ENCODE results near the gene INSYN2A. TPM values are rescaled to one million over a fixed set of nuclear protein-coding genes. Genes with fewer than 3 reads are reported as not detected.

INSYN2A gene
- total RNA-seq, 1 donor from 2014 or later: 4.6 TPM

- Mint-ChIP-seq H3K4me1 (ENCODE audit: unreplicated experiment) (peaks cover 3% of the 10 kb centered on the region), H3K9me3 (ENCODE audit: unreplicated experiment) (no peaks in the 10 kb centered on the region), H3K36me3 (ENCODE audit: unreplicated experiment) (no peaks in the 10 kb centered on the region), H3K27ac (ENCODE audit: unreplicated experiment) (no peak overlapping the region), H3K27me3 (ENCODE audit: unreplicated experiment) (no peaks in the 10 kb centered on the region), H3K4me3 (ENCODE audit: unreplicated experiment) (no peak overlapping the region)
- TF ChIP-seq CTCF (IDR thresholded peaks at IDR 0.05): no peak
- DNase-seq (ENCODE audit: extremely low spot score, unreplicated experiment): no peak
These were observed 14.6 kb upstream of the INSYN2A start for GRCh38 chr10:127210936-127211466.

- Mint-ChIP-seq H3K27me3 (ENCODE audit: unreplicated experiment) (no peaks in the 10 kb centered on the region), H3K9me3 (ENCODE audit: unreplicated experiment) (no peaks in the 10 kb centered on the region), H3K36me3 (ENCODE audit: unreplicated experiment) (peaks cover 5% of the 10 kb centered on the region), H3K27ac (ENCODE audit: unreplicated experiment) (no peak overlapping the region), H3K4me3 (ENCODE audit: unreplicated experiment) (no peak overlapping the region), H3K4me1 (ENCODE audit: unreplicated experiment) (no peaks in the 10 kb centered on the region)
- DNase-seq (ENCODE audit: extremely low spot score, unreplicated experiment): no peak
- no peak for TF ChIP-seq CTCF (IDR thresholded peaks at IDR 0.05)
These were observed 10.7 kb upstream of the INSYN2A start for GRCh38 chr10:127207081-127207480.

GRCh38 chr10:127203067-127203466 is 6.7 kb upstream of the INSYN2A start:
- Mint-ChIP-seq H3K27ac (ENCODE audit: unreplicated experiment) (no peak overlapping the region), H3K9me3 (ENCODE audit: unreplicated experiment) (no peaks in the 10 kb centered on the region), H3K4me1 (ENCODE audit: unreplicated experiment) (peaks cover 4% of the 10 kb centered on the region), H3K36me3 (ENCODE audit: unreplicated experiment) (peaks cover 5% of the 10 kb centered on the region), H3K4me3 (ENCODE audit: unreplicated experiment) (no peak overlapping the region), H3K27me3 (ENCODE audit: unreplicated experiment) (no peaks in the 10 kb centered on the region)
- no peak for DNase-seq (ENCODE audit: extremely low spot score, unreplicated experiment)
- no peak for TF ChIP-seq CTCF (IDR thresholded peaks at IDR 0.05)

- Mint-ChIP-seq H3K27me3 (ENCODE audit: unreplicated experiment) (no peaks in the 10 kb centered on the region), H3K36me3 (ENCODE audit: unreplicated experiment) (peaks cover 5% of the 10 kb centered on the region), H3K9me3 (ENCODE audit: unreplicated experiment) (no peaks in the 10 kb centered on the region), H3K4me1 (ENCODE audit: unreplicated experiment) (peaks cover 14% of the 10 kb centered on the region), H3K4me3 (ENCODE audit: unreplicated experiment) (no peak overlapping the region), H3K27ac (ENCODE audit: unreplicated experiment) (no peak overlapping the region)
- TF ChIP-seq CTCF (IDR thresholded peaks at IDR 0.05): no peak
- DNase-seq (ENCODE audit: extremely low spot score, unreplicated experiment): no peak
These were observed 4.3 kb upstream of the INSYN2A start for GRCh38 chr10:127200646-127201045.

GRCh38 chr10:127198721-127199120 is 2.3 kb upstream of the INSYN2A start:
- peaks cover 14% of the 10 kb centered on the region for H3K4me1 Mint-ChIP-seq (ENCODE audit: unreplicated experiment)
- H3K4me3 Mint-ChIP-seq (ENCODE audit: unreplicated experiment): no peak overlapping the region
- no peaks in the 10 kb centered on the region for H3K27me3 Mint-ChIP-seq (ENCODE audit: unreplicated experiment)
- H3K27ac Mint-ChIP-seq (ENCODE audit: unreplicated experiment): no peak overlapping the region
- DNase-seq (ENCODE audit: extremely low spot score, unreplicated experiment): no peak
- H3K36me3 Mint-ChIP-seq (ENCODE audit: unreplicated experiment): no peaks in the 10 kb centered on the region
- no peak for TF ChIP-seq CTCF (IDR thresholded peaks at IDR 0.05)
- H3K9me3 Mint-ChIP-seq (ENCODE audit: unreplicated experiment): no peaks in the 10 kb centered on the region

All from osteocyte (in vitro differentiated cells).